NT2/D1 (cell line): ENCODE results near the gene FABP3.

Experiments used
- SUZ12 ChIP-seq: IDR thresholded peaks from 2 replicates; pipeline ENCODE4 v1.6.1; 2011; ENCODE audit not compliant: insufficient read length, insufficient read depth; ENCODE audit errors: extremely low read depth
- YY1 ChIP-seq: IDR thresholded peaks from 2 replicates; pipeline ENCODE4 v1.6.1; 2011; ENCODE audit not compliant: insufficient read length, insufficient read depth

DNA sequence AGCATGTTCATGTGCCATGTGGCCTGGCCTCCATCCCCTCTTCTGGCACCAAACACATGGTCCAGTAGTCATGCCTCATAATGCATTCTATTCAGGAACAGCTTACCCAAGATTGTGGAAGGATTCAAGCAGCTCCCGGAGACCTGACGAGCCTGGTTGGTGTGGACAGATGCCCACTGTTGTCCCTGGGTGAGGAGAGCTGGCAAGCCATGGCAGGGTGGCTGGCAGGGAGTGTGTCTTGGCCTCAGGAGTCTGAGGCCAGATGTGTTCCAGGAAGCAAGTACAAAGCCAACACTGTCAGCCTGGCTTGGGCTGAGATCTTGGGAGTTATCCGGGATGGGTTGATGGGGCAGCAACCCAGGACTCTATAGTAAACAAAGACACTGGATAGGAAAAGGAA lies 7.3 kb upstream of the FABP3 start:
- no peak for TF ChIP-seq SUZ12
- no peak for TF ChIP-seq YY1
